Measurements from ENCODE around the gene NANP. TPM values are rescaled to one million over a fixed set of nuclear protein-coding genes. Genes with fewer than 3 reads are reported as not detected.

NANP gene
- total RNA-seq, 1 donor from 2014 or later, result 5.0 TPM

DNA sequence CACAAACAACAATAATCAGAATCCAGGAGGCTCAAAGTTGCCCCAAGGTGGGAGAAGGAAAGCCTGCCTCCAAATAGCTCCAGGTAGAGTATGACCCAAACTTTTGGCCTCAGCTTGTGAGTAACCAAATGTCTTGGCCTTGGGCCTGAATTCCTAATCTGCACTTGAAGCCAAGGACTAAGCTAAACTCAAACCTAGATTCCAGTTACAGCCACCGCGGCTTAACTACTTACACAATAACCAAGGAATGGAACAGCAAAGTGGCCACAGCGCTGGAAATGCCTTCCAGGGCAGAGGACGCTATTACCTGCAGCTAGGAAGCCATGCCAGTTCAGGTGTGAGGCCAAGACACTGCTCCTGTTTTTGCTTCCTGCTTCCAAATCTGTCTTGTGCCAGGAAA, 43.1 kb downstream of the NANP start:
- no peak overlapping the region for H3K27ac ChIP-seq (ENCODE audit: low read depth, low read length)
- H3K4me1 ChIP-seq (ENCODE audit: insufficient read depth, low read length), result peaks cover 18% of the 10 kb centered on the region
- H3K9me3 ChIP-seq (ENCODE audit: insufficient read depth, low read depth, low read length), result no peaks in the 10 kb centered on the region
- peaks cover 13% of the 10 kb centered on the region for H3K4me1 Mint-ChIP-seq (ENCODE audit: low read depth, unreplicated experiment)
- no peak overlapping the region for H3K4me2 ChIP-seq (ENCODE audit: low read length)
- no peaks in the 10 kb centered on the region for H3K27me3 ChIP-seq (ENCODE audit: insufficient read depth, low read length)
- H4K20me1 ChIP-seq (ENCODE audit: insufficient read depth, low read length), result peaks cover 36% of the 10 kb centered on the region
- no peak for TF ChIP-seq CTCF (IDR thresholded peaks at IDR 0.05; ENCODE audit: insufficient read depth, low read depth, low read length)
- FAIRE-seq, result no peak
- no peak overlapping the region for H3K27ac Mint-ChIP-seq (ENCODE audit: unreplicated experiment)
- no peak overlapping the region for H3K9ac ChIP-seq (ENCODE audit: low read length)
- no peak overlapping the region for H3K4me3 Mint-ChIP-seq (ENCODE audit: unreplicated experiment)
- peaks cover 61% of the 10 kb centered on the region for H3K79me2 ChIP-seq (ENCODE audit: insufficient read depth, low read length)
- H2AFZ ChIP-seq (ENCODE audit: low read depth, low read length), result no peak overlapping the region
- H3K36me3 Mint-ChIP-seq (ENCODE audit: low read depth, unreplicated experiment), result peaks cover 7% of the 10 kb centered on the region
- no peaks in the 10 kb centered on the region for H3K36me3 ChIP-seq (ENCODE audit: insufficient read depth, low read length)
- peak; percentile 53 for DNase-seq (ENCODE audit: low read depth)
- no peaks in the 10 kb centered on the region for H3K27me3 Mint-ChIP-seq (ENCODE audit: low read depth, unreplicated experiment)
- no peaks in the 10 kb centered on the region for H3K9me3 Mint-ChIP-seq (ENCODE audit: unreplicated experiment)
- H3K4me3 ChIP-seq (ENCODE audit: insufficient read depth, low read depth, low read length), result no peak overlapping the region

DNA sequence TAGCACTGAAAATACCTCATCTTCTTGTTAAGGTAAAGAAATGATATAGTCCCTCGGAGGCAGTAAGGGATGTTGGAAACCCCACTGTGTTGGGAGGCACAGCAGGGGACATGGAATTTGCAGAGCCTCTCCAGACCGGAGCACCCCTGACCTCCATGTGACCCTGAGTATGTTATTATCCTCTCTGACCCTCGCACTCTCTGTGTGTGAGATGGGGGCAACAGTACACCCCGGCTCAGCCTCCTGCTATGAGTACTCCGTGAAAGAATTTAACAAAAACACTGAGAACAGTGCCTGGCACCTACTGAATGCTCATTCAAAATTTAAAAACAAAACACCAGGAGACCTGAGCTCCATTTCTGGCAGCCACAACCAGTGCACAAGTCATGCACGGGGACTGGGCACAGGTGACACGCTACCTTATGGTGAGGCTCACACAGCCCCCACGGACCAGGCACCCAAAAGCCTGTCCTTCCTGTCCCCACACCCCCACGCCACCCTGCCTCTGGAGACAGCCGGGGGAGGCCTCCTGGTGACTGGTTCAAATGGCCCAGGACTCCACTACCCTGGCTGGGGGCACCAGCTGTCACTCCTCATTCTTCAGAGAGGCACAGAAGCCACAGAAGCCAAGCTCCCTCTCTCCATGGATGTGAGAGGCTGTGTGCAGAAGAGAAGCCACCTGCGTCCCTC, 44.6 kb downstream of the NANP start:
- peaks cover 66% of the 10 kb centered on the region for H3K79me2 ChIP-seq (ENCODE audit: insufficient read depth, low read length)
- H3K9ac ChIP-seq (ENCODE audit: low read length), result no peak overlapping the region
- H2AFZ ChIP-seq (ENCODE audit: low read depth, low read length), result no peak overlapping the region
- Mint-ChIP-seq H3K27me3 (ENCODE audit: low read depth, unreplicated experiment) (no peaks in the 10 kb centered on the region), H3K36me3 (ENCODE audit: low read depth, unreplicated experiment) (peaks cover 13% of the 10 kb centered on the region), H3K27ac (ENCODE audit: unreplicated experiment) (no peak overlapping the region), H3K9me3 (ENCODE audit: unreplicated experiment) (no peaks in the 10 kb centered on the region), H3K4me1 (ENCODE audit: low read depth, unreplicated experiment) (peaks cover 10% of the 10 kb centered on the region), H3K4me3 (ENCODE audit: unreplicated experiment) (no peak overlapping the region)
- peak overlapping the region; percentile 44 for H3K4me2 ChIP-seq (ENCODE audit: low read length)
- TF ChIP-seq EZH2 (IDR thresholded peaks at IDR 0.05; ENCODE audit: insufficient read depth, low read length) (no peak), CTCF (IDR thresholded peaks at IDR 0.05; ENCODE audit: insufficient read depth, low read depth, low read length) (no peak)
- no peaks in the 10 kb centered on the region for H3K9me3 ChIP-seq (ENCODE audit: insufficient read depth, low read depth, low read length)
- H3K36me3 ChIP-seq (ENCODE audit: insufficient read depth, low read length), result no peaks in the 10 kb centered on the region
- no peaks in the 10 kb centered on the region for H3K27me3 ChIP-seq (ENCODE audit: insufficient read depth, low read length)
- no peak overlapping the region for H3K27ac ChIP-seq (ENCODE audit: low read depth, low read length)
- H3K4me1 ChIP-seq (ENCODE audit: insufficient read depth, low read length), result peaks cover 11% of the 10 kb centered on the region
- FAIRE-seq (no peak), DNase-seq (ENCODE audit: low read depth) (no peak)
- no peak overlapping the region for H3K4me3 ChIP-seq (ENCODE audit: insufficient read depth, low read depth, low read length)
- H4K20me1 ChIP-seq (ENCODE audit: insufficient read depth, low read length), result peaks cover 42% of the 10 kb centered on the region

- H3K27me3 Mint-ChIP-seq (ENCODE audit: low read depth, unreplicated experiment), result no peaks in the 10 kb centered on the region
- Histone ChIP-seq H3K79me2 (ENCODE audit: insufficient read depth, low read length) (peaks cover 55% of the 10 kb centered on the region), H3K9me3 (ENCODE audit: insufficient read depth, low read depth, low read length) (no peaks in the 10 kb centered on the region), H3K36me3 (ENCODE audit: insufficient read depth, low read length) (no peaks in the 10 kb centered on the region), H3K4me2 (ENCODE audit: low read length) (no peak overlapping the region), H2AFZ (ENCODE audit: low read depth, low read length) (no peak overlapping the region), H3K4me3 (ENCODE audit: insufficient read depth, low read depth, low read length) (no peak overlapping the region), H3K9ac (ENCODE audit: low read length) (no peak overlapping the region), H4K20me1 (ENCODE audit: insufficient read depth, low read length) (peaks cover 46% of the 10 kb centered on the region), H3K27me3 (ENCODE audit: insufficient read depth, low read length) (no peaks in the 10 kb centered on the region), H3K4me1 (ENCODE audit: insufficient read depth, low read length) (peaks cover 17% of the 10 kb centered on the region), H3K27ac (ENCODE audit: low read depth, low read length) (no peak overlapping the region)
- DNase-seq (ENCODE audit: low read depth), result no peak
- TF ChIP-seq CTCF (IDR thresholded peaks at IDR 0.05; ENCODE audit: insufficient read depth, low read depth, low read length) (no peak), EZH2 (IDR thresholded peaks at IDR 0.05; ENCODE audit: insufficient read depth, low read length) (no peak)
- no peaks in the 10 kb centered on the region for H3K9me3 Mint-ChIP-seq (ENCODE audit: unreplicated experiment)
- peaks cover 13% of the 10 kb centered on the region for H3K36me3 Mint-ChIP-seq (ENCODE audit: low read depth, unreplicated experiment)
- no peak overlapping the region for H3K27ac Mint-ChIP-seq (ENCODE audit: unreplicated experiment)
- FAIRE-seq, result no peak
- H3K4me3 Mint-ChIP-seq (ENCODE audit: unreplicated experiment), result no peak overlapping the region
- peaks cover 3% of the 10 kb centered on the region for H3K4me1 Mint-ChIP-seq (ENCODE audit: low read depth, unreplicated experiment)
Measured at GRCh38 chr20:25576783-25577530, 46.9 kb downstream of the NANP start.
